ENCODE data around the gene ALPI.

ALPI gene

DNA sequence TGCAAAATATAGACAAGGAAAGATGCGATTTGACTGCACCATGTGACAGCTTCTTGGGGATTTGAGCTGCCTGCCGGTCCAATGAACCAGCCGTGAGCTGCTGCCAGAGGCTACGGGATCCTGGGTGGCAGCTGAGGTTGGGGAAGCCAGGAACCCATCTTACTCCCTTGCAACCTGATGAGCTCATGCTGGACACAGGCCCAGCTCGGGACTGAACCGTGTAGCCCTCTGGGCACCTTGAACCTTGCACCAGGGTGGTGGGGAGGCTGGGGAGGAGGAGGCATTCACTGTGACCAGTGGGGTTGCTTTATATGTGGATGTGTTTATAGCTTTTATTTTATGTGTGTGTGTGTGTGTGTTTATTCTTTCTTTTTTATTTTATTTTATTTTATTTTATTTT lies 9.1 kb downstream of the ALPI start:
- no peak for DNase-seq

DNA sequence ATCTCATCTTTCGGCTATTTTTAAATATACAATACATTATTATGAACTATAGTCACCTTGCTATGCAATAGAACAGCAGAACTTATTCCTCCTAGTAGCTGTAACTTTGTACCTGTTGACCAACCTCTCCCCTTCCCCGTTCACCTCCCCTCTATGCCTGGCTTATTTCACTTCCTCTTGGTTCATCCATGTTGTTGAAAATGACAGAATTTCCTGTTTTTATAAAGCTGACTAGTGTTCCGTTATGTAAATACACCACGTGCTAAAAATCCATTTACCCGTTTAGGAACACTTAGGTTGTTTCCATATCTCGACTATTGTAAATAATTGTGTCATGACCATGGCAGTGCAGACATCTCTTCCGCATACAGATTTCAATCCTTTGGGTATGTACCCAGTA lies 10.3 kb downstream of the ALPI start:
- no peak for DNase-seq

DNA sequence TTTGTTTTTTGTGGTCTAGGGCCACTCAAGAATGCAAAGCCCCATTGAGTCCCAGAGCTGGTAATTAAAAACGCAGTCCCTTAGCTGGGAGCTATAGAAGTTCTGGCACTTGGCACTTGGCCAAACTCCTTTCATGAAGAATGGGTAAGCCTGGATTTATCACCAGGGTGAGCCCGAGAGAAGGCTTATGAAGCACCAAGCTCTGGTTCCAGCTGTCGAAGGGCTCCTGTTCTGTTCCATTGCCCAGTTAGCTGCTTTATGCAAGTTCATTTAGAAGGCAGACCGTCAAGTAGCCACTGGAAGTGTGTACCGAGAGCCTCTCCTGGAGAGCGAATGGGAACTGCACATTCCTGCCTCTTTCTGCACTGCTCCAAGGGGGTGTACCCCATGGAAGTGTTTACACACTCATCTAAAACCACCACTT lies 17.5 kb downstream of the ALPI start:
- no peak for DNase-seq

DNA sequence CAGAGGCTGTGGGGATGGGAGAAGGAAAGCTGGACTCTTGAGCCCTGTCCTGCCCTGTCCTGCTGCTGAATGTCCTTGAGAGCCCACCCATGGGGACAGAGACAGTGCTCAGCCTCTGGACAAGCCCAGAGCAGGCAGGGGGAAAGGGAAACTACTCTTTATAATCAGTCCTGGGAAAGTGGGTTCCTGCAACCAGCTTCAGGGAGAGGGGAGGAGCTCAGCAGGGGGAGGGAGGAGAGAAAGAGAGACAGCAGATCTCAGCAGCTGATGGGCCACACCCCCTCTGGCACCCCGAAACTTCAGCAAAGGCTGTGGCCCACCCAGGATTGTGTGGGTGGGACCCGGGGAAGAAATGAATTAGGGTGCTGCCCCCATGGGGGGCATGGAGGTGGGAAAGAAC lies 20.1 kb downstream of the ALPI start:
- DNase-seq = no peak

DNA sequence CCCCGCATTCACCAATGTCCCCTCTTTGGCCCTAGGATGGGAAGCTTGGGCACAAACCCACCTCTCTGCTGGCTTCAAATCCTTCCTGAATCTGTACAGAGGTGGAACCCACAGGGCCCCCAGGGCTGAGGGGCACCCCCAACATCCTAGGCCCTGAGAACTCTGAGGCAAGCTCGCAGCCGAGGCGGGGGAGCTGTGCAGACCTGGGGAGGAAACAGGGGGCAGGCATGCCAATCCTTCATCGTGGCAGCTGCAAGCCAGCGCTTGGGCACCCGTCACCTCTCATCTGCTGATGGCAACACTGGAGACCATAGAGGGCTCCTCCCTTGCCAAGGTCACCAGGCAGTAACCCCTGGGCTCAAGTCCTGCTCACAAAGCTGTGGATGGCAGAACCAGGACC lies 20.8 kb downstream of the ALPI start:
- DNase-seq = no peak

DNA sequence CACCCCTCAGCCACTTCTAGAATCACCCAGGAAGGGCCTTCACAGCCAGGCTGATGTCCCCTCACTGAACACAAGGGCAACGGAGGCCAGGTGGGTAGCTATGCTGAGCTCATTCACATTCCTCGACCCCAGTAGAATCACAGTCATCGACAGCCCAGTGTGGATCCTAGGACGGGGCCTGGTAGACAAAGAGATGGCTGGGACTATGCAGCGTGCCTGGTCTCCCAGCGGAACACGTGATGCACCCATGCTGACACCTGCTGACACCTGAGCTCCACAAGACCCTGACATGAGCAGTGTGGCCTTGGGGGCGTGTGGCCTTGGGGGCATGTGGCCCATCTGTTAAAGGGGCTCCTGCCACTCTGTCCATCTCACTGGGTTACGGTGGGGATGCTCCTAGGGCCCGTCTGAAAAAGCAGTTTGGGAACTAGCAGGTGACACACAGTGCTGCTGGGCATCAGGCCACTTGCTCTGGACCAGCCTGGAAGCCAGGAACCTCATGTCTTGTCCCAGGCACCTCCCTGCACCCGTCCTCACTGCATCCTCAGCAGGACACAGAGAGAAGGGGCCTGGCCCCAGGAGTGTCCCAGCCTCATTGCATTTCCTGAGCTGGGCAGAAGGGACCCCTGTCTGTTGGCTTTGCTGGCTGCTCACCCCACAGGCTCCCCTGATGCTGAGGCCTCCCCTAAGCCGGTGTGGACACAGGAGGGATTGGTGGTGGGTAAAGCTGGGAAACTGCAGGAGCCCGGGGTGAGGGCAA lies 22.0 kb downstream of the ALPI start:
- no peak for DNase-seq

DNA sequence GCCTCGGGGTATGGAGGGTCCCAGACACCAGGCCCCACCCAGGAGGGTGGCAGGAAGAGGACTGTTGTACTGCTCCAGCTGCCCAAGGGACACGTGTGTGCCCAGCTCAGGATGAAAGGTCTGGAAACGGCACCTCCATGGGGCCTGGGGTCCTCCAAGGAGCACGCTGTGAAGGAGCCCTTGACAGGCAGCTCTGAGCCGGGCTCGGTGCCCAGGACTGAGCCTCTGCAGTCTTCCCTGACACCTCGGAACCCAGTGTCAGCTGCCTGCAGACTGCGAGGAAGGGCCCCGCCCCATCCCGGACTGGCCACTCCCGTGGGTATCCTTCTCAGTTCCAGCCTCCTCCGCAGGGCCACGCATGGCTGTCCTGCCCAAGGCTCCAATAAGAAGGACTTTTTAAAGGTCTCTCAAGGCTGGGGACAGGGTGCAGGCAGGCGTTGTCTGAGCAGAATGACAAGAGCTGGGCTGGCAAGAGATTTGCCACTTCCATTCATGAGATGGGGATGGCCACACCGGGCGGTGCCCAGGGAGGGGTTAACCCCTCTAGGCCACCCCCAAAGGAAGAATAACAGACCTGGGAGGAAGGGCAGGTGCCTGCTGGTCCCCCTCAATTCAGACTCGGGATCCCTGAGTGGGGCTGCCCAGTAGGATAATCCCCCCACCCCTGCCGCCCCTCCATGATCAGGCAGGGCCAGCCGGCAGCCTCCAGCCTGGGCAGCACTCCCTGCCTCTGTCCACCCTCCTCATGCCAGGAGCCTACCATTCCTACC lies 22.8 kb downstream of the ALPI start:
- DNase-seq = no peak

DNA sequence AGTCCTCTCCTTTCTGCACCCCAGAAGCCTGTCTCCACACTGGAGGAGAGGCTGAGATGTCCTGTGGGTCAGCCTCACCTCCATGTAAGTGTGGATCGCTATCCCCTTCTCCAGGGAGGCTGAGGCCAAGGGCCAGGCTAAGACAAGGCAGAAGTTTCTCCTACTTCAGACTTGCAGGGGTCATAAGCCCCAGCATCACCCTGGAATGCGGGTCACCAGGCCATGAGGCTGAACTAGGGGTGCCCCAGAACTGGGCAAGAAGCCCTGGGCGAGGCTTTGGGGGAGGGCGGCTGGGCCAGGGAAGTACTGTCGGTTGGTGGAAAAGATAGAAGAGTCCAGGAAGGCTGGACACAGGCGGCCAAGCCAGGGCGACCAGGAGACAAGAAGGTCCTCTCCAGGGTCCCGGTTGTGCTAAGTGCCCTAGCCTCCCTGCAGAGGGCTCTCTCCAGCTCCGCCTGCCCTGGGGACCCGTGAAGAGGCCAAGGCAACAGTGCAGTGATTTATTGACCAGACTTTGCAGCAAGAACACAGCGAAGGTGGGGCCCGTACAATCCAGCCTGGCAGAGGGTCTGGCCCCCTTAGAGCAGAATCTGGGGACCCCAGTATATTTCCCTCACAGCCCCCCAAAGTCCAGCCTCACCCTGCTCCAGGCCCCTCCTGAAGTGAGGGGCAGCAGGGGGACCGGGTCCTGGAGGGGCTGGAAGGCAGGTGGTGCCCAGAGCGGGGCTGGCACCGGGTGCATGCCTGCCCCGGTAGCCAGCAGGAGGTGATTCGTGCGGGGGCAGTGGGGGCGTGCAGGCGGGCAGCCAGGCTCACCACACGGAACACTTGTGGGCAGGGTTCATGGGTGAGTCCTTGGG lies 23.6 kb downstream of the ALPI start:
- no peak for DNase-seq

DNA sequence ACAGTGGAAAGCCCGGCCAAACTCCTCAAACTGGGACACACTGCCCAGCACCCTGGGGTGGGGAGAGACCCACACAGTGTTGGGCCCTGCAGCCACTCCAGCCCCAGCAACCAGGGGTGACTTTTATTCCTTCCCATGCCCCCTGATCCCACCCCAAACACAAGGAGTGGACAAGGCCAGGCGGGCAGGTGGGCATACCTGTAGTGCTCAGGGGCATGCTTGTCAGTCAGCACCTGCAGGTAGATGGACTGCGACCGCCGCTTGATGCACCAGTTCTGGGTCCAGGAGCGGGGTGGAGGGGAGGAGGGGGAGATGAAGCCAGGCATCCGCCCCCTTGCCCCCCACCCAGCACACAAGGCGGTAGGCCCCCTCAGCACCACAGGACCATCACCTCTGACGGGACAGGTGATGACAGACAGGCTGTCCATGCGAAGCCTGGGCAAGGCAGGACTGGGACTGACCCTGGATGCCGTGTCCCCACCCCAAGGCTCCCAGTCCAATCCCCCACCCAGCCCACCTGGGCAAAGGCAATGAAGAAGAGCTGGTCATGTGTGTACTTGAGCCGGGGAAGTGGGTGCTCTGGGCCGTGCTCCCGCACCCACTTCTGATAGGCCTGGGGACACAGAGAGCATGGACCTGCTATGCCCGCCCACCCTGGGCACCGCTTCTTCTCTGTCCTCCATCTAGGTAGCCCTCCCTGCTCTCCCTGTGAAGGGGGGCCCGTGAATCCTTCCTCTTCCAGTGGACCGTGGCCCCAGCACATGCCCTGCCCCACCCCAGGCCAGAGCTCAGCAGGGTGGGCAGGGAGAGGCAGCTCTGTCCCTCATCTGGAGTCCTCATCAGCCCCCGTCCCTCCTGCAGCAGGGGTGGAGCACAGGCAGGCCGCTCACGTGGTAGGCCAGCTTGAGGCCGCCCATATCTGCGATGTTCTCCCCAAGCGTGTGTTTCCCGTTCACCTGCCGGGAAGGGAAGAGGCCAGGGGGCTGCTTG lies 24.5 kb downstream of the ALPI start:
- DNase-seq = no peak

DNA sequence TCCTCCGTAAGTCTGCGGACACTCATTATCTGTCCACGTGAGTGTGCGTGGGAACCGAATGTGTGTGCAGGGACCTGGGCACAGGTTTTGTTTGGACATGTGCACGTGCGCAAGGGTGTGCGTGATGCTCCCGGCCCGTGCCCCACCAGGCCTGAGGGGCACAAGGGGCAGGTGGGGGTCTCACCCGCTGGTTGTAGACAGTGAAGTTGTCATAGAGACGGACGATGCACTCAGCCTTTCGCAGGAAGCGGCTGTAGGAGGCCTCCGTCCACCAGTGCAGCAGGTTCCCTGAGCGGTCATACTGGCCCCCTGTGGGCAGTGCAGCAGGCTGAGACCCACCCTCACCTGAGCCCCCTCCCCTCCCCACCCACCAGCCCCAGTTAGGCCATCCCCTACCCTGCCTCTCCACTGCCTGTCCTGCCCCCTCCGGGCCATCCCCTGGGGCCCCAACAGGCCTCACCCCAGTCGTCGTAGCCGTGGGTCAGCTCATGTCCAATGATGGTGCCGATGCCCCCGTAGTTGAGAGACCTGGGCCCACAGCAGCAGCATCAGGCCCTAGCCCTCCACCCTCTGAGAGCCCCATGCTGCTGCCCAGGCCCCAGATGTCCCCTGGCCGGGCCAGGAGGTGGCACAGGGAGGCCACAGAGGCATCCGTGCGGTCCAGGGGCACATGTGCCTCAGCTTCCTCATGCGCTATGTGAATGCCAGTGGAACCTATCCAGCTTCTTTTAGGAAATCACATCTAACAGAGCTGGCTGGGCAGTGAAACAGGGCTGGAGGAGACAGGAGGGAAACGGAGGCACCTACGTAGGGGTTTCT lies 25.6 kb downstream of the ALPI start:
- no peak for DNase-seq

DNA sequence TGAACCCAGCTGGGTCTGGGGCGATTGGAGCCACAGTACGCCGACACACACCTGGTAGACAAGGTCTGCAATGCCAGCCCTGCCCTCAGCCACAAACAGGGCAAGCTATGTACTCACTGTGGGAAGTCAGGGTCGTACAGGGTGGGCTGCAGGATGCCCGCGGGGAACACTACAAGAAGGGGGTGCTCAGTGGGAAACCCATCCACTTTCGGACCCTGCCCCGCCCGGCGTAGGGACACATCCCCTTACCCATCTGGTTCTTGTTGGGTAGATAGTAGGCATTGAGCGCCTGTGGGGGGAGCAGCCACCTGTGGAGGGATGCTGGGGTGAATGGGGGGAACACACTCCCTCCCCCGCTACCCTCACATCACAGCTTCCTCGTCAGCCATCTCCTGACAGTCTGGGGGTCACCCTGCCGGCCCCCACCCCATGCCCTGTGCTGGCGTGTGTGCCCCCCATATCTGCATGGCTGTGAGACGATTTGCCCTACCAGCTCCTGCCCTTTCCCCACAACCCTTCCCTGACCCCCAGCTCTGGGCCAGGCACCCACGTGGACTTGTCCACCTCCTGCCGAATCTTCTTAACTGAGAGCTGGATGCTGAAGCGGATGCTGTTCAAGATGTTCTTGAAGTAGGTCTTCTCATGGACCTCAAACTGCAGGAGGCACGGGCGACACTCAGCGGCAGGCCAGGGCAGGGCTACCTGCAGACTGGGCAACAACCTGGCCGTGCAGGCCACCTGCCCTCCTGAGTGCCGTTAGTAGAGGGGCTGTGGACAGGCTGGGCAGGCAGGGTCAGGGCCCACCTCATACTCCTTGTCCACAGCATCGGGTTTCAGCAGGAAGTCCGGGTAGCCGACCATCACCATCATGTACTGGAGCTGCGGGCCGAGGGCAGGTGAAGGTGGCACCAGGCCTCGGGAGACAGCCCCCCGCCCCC lies 26.6 kb downstream of the ALPI start:
- DNase-seq = no peak

DNA sequence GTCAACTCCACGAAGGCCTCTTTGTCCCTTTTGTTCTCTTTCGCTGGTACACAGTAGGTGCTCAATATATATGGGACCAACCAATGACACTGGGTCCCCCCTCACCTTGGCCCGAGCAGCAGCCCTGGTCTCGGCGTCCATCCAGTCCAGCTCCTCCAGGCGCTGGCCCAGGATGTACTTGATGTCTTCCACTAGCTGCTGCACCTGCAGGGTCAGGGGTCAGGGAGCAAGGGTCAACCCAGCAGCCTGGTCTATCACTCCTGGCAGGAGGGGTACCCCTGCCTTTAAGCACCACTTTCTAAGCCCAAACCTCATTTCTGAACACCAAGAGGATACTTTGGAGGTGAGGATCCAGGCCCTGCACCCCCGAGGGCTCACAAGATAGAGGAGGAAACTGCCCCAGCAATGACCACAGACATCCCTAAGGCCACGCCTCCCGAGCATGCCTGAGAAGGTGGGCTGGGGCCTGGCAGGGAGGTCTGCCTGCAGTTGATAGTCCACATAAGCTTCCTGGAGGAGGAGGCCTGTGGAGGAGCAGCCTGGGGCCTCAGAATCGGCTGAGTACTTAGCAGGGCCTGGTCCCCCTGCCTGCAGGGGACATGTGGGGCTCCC lies 27.5 kb downstream of the ALPI start:
- no peak for DNase-seq

DNA sequence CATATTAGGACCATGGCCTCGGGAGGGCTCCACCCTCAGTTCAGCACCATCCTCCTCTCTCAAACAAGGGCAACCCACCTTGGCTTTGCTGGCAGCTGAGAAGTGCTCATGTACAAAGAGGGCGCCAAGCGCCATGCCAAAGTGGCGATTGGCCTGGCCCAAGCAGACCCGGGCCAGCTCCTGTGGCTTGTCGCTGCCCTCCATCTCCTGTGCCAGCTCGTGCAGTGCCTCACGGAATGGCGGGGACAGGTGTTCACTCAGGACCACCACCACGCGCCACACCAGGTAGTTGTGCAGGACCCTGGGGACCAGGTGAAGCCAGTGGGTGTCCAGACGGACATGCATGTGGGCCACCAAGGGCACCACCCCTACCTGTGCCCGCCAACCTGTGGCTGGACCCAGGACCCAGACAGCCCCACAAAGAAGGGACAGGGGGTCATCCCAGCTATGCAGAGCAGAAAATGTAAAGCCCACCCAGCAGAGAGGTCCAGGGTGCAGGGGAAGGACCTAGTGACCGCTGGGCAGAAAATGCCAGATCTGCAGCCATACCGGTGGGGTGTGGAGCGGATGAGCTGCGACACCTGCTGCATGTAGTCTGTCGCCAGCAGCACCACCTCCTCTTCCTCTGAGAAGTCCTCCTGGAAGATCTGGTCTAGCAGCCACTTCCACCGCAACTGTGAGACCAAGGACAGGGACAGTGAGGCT lies 28.1 kb downstream of the ALPI start:
- DNase-seq = no peak

DNA sequence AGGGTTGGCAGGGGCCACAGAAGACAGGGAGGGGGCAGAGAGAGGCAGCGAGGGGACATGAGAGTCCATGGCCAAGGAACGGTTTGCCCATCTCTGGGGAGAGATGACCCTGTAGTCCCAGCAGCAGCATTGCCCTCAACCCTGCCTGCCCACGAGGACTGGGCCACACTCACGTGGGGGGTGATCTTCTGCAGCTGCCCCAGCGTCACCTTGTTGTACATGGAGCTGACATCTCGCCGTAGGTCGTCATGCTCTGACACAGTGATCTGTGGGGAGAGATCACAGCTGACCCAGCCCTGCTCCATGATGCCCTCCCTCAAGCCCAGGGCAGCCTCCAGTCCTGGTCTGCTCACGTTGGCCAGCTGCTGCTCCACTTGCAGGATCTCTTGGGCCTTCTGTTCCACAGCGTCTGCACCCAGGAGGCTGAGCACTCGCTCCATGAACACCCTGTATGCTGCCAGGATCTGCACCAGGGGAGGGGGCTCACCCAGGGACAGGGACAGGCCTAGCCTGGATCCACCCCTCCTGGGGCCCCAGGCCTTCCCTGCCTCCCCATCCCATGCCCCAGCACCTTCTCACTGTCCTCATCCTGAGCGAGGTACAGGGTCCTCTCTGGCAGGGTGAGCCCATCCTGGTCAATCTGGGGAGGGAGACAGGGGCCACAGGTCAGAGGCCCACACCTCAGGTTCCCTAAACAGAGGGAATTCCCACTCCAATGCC lies 28.8 kb downstream of the ALPI start:
- DNase-seq = no peak

DNA sequence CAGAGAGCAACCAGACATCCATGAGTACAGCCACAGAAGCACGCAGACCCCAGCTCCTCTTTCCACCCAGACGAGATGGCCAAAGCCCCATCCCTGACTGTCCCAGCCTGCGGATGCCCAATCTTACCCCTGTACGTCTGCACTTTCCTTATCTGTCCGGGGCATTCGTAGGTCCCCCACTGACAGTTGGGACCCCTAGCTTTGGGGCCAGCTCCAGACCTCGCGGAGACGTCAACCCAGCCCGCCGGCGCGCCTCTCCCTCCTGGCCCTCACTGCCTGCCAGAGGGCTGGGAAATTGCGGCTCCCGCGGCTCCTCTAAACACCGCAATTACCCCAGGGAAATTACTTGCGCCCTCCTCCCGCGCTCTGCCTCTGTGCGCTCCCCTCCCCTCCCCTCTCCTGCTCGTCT lies 29.4 kb downstream of the ALPI start:
- DNase-seq = no peak

DNA sequence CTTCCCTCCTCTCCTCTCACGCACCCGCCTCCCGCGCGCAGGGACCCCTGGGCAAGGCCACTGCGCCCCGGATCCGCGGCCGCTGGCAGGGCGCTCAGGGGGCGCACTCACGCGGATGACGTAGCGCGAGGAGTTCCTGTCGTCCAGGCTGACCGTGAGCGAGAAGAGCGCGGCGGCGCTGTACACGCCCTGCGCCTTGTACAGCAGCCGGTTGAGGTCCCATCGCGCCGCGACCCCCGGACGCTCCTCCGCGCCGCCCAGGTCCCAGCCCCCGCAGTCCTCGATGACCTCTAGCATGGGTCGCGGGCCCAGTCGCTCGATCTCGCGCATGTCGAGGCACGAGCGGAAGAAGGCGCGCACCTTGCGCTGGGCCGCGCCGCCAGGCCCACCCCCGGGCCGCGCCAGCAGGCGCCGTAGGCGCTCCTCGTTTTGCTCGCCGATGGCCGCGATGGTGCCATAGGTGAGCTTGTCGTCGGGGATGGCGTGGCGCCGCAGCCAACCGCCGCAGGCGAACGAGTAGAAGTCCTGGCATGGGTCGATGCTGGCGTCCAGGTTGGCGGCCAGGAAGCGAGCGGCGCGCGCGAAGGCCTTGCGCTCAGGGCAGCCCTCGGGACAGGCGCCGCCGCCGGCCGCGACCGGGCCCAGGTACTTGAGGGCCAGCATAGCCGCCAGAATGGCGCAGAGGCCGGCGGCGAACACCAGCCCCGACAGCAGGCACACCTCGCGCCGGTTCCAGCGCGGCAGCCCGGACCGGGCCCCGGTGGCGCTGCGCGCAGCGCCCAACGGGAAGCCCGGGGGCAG lies 30.0 kb downstream of the ALPI start:
- no peak for DNase-seq

DNA sequence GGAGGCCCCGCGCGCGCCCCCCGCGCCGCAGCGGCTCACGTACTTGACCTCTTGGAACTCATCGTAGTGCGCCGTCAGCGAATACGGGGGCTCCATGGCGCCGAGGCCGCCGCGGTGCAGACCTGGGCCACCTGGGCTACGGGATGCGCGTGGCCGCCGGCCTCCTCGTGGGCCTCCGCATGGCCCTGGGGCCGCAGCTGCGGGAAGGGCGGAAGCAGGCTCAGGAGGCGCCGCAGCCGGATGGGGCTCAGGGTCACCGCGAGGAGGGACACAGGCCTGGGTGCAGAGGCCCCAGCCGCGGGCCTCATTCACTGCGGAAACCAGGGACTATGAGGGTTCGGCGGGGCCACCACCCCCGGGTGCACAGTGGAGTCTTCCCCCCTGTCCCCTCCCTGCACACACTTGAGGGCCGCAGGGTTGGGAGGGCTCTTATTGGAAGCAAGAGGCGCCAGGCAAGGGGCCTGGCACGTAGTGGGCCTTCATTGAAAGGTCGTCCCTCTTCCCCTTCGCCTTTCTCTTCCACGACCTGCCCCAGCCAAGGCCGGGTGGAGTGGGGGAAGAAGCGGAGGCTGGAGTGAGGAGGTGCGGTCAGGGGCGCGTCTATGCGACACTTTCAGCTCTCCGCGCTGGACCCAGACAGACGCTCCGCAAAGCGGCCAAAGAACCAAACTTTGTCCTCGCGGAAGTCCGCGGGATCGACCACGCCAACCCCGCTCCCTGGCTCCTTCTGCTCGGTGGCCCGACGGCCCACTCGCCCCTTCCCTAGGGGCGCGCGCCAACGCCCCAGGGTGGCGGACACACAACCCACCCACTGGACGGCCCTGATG lies 30.8 kb downstream of the ALPI start:
- DNase-seq = no peak
